Measurements from ENCODE around the gene SEPTIN5.
"Not testable (repeated sequence)": the region's sequence is repeated elsewhere in the genome, so short reads cannot be mapped to it uniquely, and the experiment has no call there.

The SEPTIN5 gene

DNA sequence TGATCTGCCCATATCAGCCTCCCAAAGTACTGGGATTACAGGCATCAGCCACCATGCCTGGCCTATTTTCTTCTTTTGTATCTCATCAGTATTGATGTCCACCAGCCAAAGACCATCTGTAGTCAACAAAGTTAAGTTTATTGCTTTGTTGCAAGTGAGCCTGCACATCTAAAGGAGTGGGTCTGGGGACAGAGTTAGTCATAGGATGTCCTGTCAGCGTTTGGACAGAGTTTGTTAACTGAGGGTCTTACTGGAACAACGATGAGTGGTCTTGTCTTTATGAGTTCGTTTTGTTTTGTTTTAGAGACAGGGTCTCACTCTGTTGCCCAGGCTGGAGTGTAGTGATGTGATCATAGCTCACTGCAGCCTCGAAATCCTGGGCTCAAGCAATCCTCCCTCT lies 40.6 kb upstream of the SEPTIN5 start:
- no peaks in the 10 kb centered on the region for H3K4me1 ChIP-seq (ENCODE audit: control insufficient read depth in 1 of 2, insufficient read depth in 2 of 2, low read length in 2 of 2)

DNA sequence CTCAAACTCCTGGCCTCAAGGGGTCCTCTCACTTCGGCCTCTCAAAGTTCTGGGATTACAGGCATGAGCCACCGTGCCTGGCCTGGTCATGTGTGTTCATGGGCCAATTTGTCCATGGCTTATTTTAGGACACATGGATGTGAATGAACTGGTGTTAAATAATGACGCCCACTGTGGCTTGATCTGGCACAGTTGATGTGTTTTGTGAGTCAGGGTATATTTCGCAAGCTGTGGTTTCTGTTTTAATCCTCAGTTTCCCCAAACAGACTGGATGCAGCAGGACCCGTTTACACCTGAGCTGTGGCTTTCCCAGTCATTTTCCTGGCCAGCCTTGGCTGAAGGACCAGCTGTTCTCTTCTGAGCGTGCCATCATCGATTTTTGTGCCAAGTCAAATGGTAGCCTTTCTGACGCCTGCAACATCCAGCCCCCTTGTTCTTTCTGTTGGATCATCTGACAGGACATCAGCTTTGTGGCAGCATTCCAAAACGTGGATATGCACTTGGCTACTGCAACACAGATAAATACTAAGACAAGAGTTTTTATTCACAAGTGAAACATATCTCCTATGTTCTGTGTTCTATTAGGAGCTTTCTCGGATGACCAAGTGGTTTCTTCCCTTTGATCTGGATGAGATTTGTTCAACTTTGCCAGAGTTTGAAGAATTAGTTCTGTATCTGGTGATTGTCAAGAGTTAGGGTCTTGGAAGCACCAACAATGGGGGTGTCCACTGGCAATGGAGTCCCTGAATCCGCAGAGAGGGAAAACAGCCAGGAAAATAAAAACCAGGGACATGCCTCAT lies 40.0 kb upstream of the SEPTIN5 start:
- no peaks in the 10 kb centered on the region for H3K36me3 ChIP-seq (ENCODE audit: control insufficient read depth in 1 of 2, insufficient read depth in 2 of 2, low read length in 2 of 2)
- H3K27ac ChIP-seq (ENCODE audit: low read length): no peak overlapping the region
- H3K4me3 ChIP-seq (ENCODE audit: low read depth in 1 of 2, low read length in 2 of 2): no peak overlapping the region
- no peaks in the 10 kb centered on the region for H3K4me1 ChIP-seq (ENCODE audit: control insufficient read depth in 1 of 2, insufficient read depth in 2 of 2, low read length in 2 of 2)
- H3K27me3 ChIP-seq (ENCODE audit: low read depth, low read length): no peaks in the 10 kb centered on the region
- H3K9me3 ChIP-seq (ENCODE audit: control insufficient read depth in 1 of 2, low read length in 2 of 2): no peaks in the 10 kb centered on the region

More for the DNA sequence above, 40.6 kb upstream of the SEPTIN5 start:
- Histone ChIP-seq H3K27ac (ENCODE audit: low read length) (no peak overlapping the region), H3K4me3 (ENCODE audit: low read depth in 1 of 2, low read length in 2 of 2) (no peak overlapping the region), H3K9me3 (ENCODE audit: control insufficient read depth in 1 of 2, low read length in 2 of 2) (no peaks in the 10 kb centered on the region), H3K27me3 (ENCODE audit: low read depth, low read length) (no peaks in the 10 kb centered on the region), H3K36me3 (ENCODE audit: control insufficient read depth in 1 of 2, insufficient read depth in 2 of 2, low read length in 2 of 2) (no peaks in the 10 kb centered on the region)

DNA sequence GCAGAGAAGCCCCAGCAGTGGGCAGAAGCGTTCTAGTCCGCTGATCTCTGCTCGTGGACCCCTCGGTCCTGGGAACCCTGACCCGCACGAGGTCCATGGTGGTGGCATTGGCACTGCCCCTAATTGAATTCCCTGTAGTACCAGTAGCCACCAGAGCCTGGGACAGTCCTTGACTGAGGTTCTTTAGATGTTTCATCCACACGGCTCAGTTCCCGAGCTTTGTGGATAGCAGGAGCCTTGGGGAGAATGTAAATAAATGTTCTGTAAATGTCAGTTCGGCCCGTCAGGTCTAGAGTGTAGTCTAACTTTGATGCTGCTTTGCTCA lies 39.4 kb upstream of the SEPTIN5 start:
- no peaks in the 10 kb centered on the region for H3K36me3 ChIP-seq (ENCODE audit: control insufficient read depth in 1 of 2, insufficient read depth in 2 of 2, low read length in 2 of 2)
- no peaks in the 10 kb centered on the region for H3K27me3 ChIP-seq (ENCODE audit: low read depth, low read length)
- H3K4me1 ChIP-seq (ENCODE audit: control insufficient read depth in 1 of 2, insufficient read depth in 2 of 2, low read length in 2 of 2): no peaks in the 10 kb centered on the region
- no peaks in the 10 kb centered on the region for H3K9me3 ChIP-seq (ENCODE audit: control insufficient read depth in 1 of 2, low read length in 2 of 2)
- H3K27ac ChIP-seq (ENCODE audit: low read length): no peak overlapping the region
- H3K4me3 ChIP-seq (ENCODE audit: low read depth in 1 of 2, low read length in 2 of 2): no peak overlapping the region

DNA sequence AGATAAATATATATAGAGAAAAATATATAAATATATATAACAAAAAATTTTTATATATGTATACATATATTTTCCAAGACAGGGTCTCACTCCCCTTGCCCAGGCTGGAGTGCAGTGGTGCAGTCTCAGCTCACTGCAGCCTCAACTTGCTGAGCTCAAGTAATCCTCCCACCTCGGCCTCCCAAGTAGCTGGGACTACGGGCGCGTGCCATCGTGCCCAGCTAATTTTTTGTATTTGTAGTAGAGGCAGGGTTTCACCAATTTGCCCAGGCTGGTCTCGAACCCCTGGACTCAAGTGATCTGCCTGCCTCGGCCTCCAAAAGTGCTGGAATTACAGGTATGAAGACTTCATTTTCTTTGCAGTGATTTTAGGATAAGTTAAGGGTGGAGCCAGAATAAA lies 38.9 kb upstream of the SEPTIN5 start:
- Histone ChIP-seq H3K27me3 (ENCODE audit: low read depth, low read length) (no peaks in the 10 kb centered on the region), H3K4me1 (ENCODE audit: control insufficient read depth in 1 of 2, insufficient read depth in 2 of 2, low read length in 2 of 2) (no peaks in the 10 kb centered on the region), H3K9me3 (ENCODE audit: control insufficient read depth in 1 of 2, low read length in 2 of 2) (no peaks in the 10 kb centered on the region), H3K27ac (ENCODE audit: low read length) (no peak overlapping the region), H3K36me3 (ENCODE audit: control insufficient read depth in 1 of 2, insufficient read depth in 2 of 2, low read length in 2 of 2) (no peaks in the 10 kb centered on the region), H3K4me3 (ENCODE audit: low read depth in 1 of 2, low read length in 2 of 2) (no peak overlapping the region)

DNA sequence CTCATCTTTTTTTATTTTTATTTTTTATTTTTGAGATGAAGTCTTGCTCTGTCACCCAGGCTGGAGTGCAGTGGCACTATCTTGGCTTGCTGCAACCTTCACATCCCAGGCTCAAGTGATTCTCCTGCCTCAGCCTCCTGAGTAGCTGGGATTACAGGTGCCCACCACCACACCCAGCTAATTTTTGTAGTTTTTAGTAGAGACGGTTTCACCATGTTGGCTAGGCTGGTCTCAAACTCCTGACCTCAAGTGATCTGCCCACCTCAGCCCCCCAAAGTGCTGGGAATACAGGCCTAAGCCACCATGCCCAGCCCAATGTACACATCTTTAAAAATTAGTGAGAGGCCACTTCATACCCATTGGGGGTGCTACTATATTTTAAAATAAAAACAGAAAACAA lies 37.9 kb upstream of the SEPTIN5 start:
- H3K27ac ChIP-seq (ENCODE audit: low read length); H3K36me3 ChIP-seq (ENCODE audit: control insufficient read depth in 1 of 2, insufficient read depth in 2 of 2, low read length in 2 of 2); H3K9me3 ChIP-seq (ENCODE audit: control insufficient read depth in 1 of 2, low read length in 2 of 2); H3K4me1 ChIP-seq (ENCODE audit: control insufficient read depth in 1 of 2, insufficient read depth in 2 of 2, low read length in 2 of 2); H3K4me3 ChIP-seq (ENCODE audit: low read depth in 1 of 2, low read length in 2 of 2); H3K27me3 ChIP-seq (ENCODE audit: low read depth, low read length): not testable (repeated sequence)

DNA sequence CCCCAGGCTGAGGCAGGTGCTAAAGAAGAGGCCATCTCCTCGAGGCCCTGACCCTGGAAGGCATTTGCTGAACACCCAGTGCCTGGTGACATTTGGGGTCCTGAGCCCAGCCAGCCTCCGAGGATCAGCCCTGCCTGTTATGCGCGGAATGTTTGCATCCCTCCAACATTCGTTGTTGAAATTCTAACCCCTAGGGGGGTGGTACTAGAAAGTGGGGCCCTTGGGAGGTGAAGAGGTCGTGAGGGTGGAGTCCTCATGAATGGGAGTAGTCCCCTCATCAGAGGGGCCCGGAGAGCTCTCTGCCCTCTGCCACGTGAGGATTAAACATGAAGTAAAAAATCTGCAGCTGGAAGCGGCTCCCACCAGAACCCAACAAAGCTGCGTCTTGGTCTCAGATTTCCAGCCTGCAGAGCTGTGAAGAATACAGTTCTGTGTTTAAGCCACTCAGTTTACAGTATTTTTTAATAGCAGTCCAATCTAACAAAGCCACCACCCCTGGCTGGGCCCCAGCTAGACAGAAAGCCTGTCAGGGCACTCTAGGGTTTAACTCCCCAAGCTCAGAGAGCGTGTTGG lies 35.3 kb upstream of the SEPTIN5 start:
- Histone ChIP-seq H3K36me3 (ENCODE audit: control insufficient read depth in 1 of 2, insufficient read depth in 2 of 2, low read length in 2 of 2) (no peaks in the 10 kb centered on the region), H3K9me3 (ENCODE audit: control insufficient read depth in 1 of 2, low read length in 2 of 2) (no peaks in the 10 kb centered on the region), H3K27me3 (ENCODE audit: low read depth, low read length) (no peaks in the 10 kb centered on the region), H3K4me3 (ENCODE audit: low read depth in 1 of 2, low read length in 2 of 2) (no peak overlapping the region), H3K27ac (ENCODE audit: low read length) (no peak overlapping the region), H3K4me1 (ENCODE audit: control insufficient read depth in 1 of 2, insufficient read depth in 2 of 2, low read length in 2 of 2) (no peaks in the 10 kb centered on the region)

DNA sequence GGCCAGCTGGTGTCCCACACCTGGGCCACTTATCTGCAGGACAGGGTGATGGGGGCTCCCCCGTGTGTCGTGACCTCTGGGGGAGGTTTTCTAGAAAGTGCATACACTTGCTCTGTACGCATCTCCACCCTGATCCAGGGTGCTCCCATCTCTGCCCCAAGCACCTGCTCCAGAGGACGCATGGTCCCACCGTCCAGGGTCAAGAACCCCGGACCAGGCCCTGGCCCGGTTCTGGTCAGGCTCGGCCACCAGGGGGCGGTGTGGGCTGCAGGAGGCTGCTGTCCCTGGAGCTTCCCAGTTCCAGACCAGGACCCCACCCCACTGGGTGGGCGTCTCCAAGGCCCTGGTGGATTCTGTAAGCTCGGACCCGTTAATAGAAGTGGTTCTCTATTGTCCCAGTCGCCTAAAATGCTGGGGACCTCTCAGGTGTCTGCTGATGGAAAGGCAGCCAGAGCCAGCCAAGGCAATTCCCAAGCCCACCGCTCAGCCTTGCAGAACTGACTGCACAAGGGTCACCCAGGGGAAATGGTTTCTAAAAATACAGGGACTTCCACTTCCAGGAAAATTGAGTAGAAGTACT lies 34.7 kb upstream of the SEPTIN5 start:
- no peaks in the 10 kb centered on the region for H3K36me3 ChIP-seq (ENCODE audit: control insufficient read depth in 1 of 2, insufficient read depth in 2 of 2, low read length in 2 of 2)
- H3K27ac ChIP-seq (ENCODE audit: low read length): no peak overlapping the region
- H3K27me3 ChIP-seq (ENCODE audit: low read depth, low read length): no peaks in the 10 kb centered on the region
- no peak overlapping the region for H3K4me3 ChIP-seq (ENCODE audit: low read depth in 1 of 2, low read length in 2 of 2)
- no peaks in the 10 kb centered on the region for H3K4me1 ChIP-seq (ENCODE audit: control insufficient read depth in 1 of 2, insufficient read depth in 2 of 2, low read length in 2 of 2)
- H3K9me3 ChIP-seq (ENCODE audit: control insufficient read depth in 1 of 2, low read length in 2 of 2): no peaks in the 10 kb centered on the region

DNA sequence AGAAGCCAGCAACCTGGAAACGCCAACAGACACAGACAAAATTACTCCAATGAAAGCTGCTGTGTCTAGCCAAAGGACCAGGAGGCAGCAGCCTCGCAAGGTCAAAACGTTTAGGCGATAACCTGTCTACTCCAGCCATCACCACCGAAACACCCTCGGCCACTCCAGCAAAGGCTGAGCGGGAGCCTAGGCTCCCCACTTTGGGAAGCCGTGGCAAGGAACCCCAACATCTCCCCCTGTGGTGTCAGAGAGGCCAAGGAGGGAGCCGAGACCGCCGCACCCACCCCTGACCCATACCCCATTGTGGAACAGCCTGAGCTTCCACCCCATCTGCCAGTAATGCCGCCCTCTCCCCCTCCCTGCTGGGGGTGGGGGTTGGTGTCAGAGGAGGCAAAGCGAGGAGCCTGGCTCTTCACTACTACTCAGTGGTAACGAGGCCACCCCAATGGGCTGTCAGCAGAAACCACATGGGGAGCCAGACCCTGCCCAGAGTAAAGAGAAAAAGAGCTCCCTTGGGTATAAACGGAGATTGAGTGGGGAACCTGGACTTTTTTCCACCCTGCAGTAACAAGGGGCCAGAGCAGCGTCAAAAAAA lies 33.9 kb upstream of the SEPTIN5 start:
- no peak overlapping the region for H3K27ac ChIP-seq (ENCODE audit: low read length)
- no peaks in the 10 kb centered on the region for H3K4me1 ChIP-seq (ENCODE audit: control insufficient read depth in 1 of 2, insufficient read depth in 2 of 2, low read length in 2 of 2)
- no peak overlapping the region for H3K4me3 ChIP-seq (ENCODE audit: low read depth in 1 of 2, low read length in 2 of 2)
- H3K27me3 ChIP-seq (ENCODE audit: low read depth, low read length): no peaks in the 10 kb centered on the region
- H3K9me3 ChIP-seq (ENCODE audit: control insufficient read depth in 1 of 2, low read length in 2 of 2): no peaks in the 10 kb centered on the region
- no peaks in the 10 kb centered on the region for H3K36me3 ChIP-seq (ENCODE audit: control insufficient read depth in 1 of 2, insufficient read depth in 2 of 2, low read length in 2 of 2)

DNA sequence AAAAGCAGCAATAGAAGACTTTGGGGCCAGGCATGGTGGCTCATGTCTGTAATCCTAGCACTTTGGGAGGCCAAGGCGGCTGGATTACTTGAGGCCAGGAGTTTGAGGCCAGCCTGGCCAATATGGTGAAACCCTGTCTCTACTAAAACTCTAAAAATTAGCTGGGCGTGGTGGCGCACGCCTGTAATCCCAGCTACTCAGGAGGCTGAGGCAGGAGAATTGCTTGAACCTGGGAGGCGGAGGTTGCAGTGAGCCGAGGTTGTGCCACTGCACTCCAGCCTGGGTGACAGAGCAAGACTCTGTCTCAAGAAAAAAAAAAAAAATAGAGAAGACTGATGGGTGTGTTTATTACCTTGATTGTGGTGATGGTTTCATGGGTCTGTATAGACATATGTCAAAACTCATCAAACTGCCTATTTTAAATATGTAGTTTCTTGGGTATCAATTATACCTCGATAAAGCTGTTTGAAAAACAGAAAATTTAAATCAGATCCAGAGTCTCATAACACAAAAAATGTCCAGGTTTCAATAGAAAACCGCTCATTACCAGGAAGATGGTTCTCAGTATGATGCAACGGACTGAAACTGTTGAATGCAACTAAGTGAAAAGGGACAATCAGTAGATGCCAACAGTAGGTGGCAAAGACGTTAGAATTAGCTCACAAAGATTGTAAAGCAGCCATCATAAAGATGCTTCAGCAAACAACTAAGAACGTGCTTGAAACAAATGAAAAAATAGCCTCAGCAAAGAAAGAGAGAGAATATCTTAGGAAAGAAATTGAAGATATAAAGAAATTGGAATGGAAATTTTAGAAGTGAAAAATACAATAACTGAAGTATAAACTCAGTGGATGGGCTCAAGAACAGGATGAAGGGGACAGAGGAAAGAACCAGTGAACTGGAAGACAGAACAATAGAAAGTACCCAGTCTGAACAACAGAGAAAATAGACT lies 33.1 kb upstream of the SEPTIN5 start:
- H3K27ac ChIP-seq (ENCODE audit: low read length): no peak overlapping the region
- no peak overlapping the region for H3K4me3 ChIP-seq (ENCODE audit: low read depth in 1 of 2, low read length in 2 of 2)
- no peaks in the 10 kb centered on the region for H3K27me3 ChIP-seq (ENCODE audit: low read depth, low read length)
- no peaks in the 10 kb centered on the region for H3K9me3 ChIP-seq (ENCODE audit: control insufficient read depth in 1 of 2, low read length in 2 of 2)
- H3K36me3 ChIP-seq (ENCODE audit: control insufficient read depth in 1 of 2, insufficient read depth in 2 of 2, low read length in 2 of 2): no peaks in the 10 kb centered on the region
- H3K4me1 ChIP-seq (ENCODE audit: control insufficient read depth in 1 of 2, insufficient read depth in 2 of 2, low read length in 2 of 2): no peaks in the 10 kb centered on the region

DNA sequence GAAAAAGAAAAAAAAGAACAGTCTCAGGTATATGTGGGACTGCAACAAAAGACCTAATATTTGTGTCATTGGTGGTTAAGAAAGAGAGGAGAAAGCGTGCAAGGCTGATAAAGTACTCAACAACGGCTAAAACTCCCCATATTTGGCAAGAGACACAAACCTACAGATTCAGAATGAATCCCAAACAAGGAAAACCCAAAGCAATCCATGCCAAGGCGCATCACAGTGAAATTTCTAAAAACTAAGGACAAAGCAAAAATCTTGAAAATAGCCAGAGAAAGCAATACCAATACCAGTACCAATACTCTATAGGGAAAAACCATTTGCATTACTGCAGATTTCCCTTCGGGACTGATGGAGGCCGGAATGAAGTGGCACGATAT lies 32.4 kb upstream of the SEPTIN5 start:
- Histone ChIP-seq H3K9me3 (ENCODE audit: control insufficient read depth in 1 of 2, low read length in 2 of 2) (no peaks in the 10 kb centered on the region), H3K4me3 (ENCODE audit: low read depth in 1 of 2, low read length in 2 of 2) (no peak overlapping the region), H3K4me1 (ENCODE audit: control insufficient read depth in 1 of 2, insufficient read depth in 2 of 2, low read length in 2 of 2) (no peaks in the 10 kb centered on the region), H3K27me3 (ENCODE audit: low read depth, low read length) (no peaks in the 10 kb centered on the region), H3K36me3 (ENCODE audit: control insufficient read depth in 1 of 2, insufficient read depth in 2 of 2, low read length in 2 of 2) (no peaks in the 10 kb centered on the region), H3K27ac (ENCODE audit: low read length) (no peak overlapping the region)

DNA sequence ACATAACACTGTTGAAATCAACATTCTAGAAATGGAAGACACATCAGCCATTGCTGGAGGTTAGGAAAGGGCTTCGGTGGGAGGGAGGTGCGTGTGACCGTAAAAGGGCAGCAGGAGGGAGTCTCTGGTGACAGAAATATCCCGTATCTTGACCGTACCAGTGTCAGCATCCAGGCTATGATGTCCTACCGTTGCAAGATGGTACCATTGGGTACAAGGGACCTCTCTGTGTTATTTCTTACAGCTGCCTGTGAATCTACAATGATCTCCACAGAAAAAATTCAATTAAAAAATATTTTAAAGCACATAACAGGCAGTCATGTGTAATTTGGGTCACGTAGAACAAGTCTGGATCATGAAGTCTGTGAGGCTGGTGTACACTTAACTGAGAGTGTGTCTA lies 27.4 kb upstream of the SEPTIN5 start:
- H3K4me1 ChIP-seq (ENCODE audit: control insufficient read depth in 1 of 2, insufficient read depth in 2 of 2, low read length in 2 of 2): peaks cover 0 to 8% of the 10 kb centered on the region in 2 donors

More for the DNA sequence above, 27.4 kb upstream of the SEPTIN5 start:
- Histone ChIP-seq H3K27me3 (ENCODE audit: low read depth, low read length) (no peaks in the 10 kb centered on the region), H3K9me3 (ENCODE audit: control insufficient read depth in 1 of 2, low read length in 2 of 2) (no peaks in the 10 kb centered on the region), H3K4me3 (ENCODE audit: low read depth in 1 of 2, low read length in 2 of 2) (no peak overlapping the region), H3K27ac (ENCODE audit: low read length) (no peak overlapping the region), H3K36me3 (ENCODE audit: control insufficient read depth in 1 of 2, insufficient read depth in 2 of 2, low read length in 2 of 2) (no peaks in the 10 kb centered on the region)

Data from muscle layer of duodenum (tissue), 2 donors.